ENCODE data around the gene PEPD.

DNA sequence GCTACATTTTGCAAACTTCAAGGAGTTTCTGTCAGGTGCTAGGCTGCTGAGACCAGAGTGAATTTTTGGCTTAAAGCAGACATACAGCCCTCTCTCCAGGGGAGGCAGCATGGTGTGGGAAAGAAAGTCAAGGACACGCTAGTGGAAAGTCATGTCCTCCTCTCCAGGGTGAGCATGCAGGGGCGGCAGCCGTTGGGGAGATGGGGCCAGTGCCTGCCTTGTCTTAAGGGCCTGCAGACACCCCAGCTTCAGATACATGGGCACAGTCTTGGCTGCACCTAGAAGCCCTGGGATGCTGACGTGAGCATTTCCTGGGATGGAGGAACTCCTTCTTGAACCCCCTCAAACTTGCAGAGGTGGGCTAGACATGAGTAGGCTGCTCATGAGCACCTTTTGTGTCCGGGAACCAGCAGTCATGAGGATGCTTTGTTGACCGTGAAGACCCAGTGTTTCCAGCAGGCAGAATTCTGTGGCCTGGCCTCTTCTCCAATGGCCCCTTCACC lies 43.3 kb upstream of the PEPD start:
- TF ChIP-seq POLR2AphosphoS5 (IDR thresholded peaks at IDR 0.05): no peak
- TF ChIP-seq, protein P1, sequence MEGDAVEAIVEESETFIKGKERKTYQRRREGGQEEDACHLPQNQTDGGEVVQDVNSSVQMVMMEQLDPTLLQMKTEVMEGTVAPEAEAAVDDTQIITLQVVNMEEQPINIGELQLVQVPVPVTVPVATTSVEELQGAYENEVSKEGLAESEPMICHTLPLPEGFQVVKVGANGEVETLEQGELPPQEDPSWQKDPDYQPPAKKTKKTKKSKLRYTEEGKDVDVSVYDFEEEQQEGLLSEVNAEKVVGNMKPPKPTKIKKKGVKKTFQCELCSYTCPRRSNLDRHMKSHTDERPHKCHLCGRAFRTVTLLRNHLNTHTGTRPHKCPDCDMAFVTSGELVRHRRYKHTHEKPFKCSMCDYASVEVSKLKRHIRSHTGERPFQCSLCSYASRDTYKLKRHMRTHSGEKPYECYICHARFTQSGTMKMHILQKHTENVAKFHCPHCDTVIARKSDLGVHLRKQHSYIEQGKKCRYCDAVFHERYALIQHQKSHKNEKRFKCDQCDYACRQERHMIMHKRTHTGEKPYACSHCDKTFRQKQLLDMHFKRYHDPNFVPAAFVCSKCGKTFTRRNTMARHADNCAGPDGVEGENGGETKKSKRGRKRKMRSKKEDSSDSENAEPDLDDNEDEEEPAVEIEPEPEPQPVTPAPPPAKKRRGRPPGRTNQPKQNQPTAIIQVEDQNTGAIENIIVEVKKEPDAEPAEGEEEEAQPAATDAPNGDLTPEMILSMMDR (IDR thresholded peaks at IDR 0.05): no peak
- TF ChIP-seq POLR2A (IDR thresholded peaks at IDR 0.05): no peak

Data from transverse colon (tissue), 4 donors.